DND-41 (cell line): ENCODE measurements around the gene ROCK2.

Experiments used
- ATAC-seq: fragments of 200-7000 bp; cut with Tn5 transposase; 3 replicates; pipeline ENCODE4 v1.9.1; 2021; ENCODE audit warnings: low read depth; ENCODE audit not compliant: insufficient read depth
- DNase-seq: peaks from one replicate; pipeline ENCODE4 v3.0.0-alpha.2; 2020
- H2AFZ ChIP-seq: 2 replicates; pipeline ENCODE4 v1.6.0; 2012; ENCODE audit warnings: low read depth, low read length
- H3K27ac ChIP-seq: 2 replicates; pipeline ENCODE4 v1.5.1; 2012; ENCODE audit warnings: low read length, inconsistent platforms
- H3K27me3 ChIP-seq: fragments of 200-600 bp; sonication (generic); 2 replicates; pipeline ENCODE4 v1.6.0; 2012; ENCODE audit warnings: low read length, mild to moderate bottlenecking, inconsistent platforms; ENCODE audit not compliant: insufficient read depth, poor library complexity
- H3K36me3 ChIP-seq: 2 replicates; pipeline ENCODE4 v1.5.1; 2012; ENCODE audit warnings: low read length, inconsistent platforms; ENCODE audit not compliant: insufficient read depth
- H3K4me1 ChIP-seq: 2 replicates; pipeline ENCODE4 v1.5.1; 2012; ENCODE audit warnings: mild to moderate bottlenecking, low read length; ENCODE audit not compliant: insufficient read depth
- H3K4me2 ChIP-seq: 2 replicates; pipeline ENCODE4 v1.6.0; 2012; ENCODE audit warnings: mild to moderate bottlenecking, moderate library complexity, low read length, inconsistent platforms; ENCODE audit not compliant: insufficient read depth
- H3K4me3 ChIP-seq, 2 experiments: fragments of 200-600 bp in 1 of 2; shearing (Covaris generic) in 1 of 2; 2 replicates each; pipeline ENCODE4 v1.5.1; 2012 to 2016; ENCODE audit warnings: inconsistent platforms in 2 of 2, low read length in 2 of 2, mild to moderate bottlenecking in 2 of 2, low read depth in 1 of 2, moderate library complexity in 1 of 2
- H3K79me2 ChIP-seq: 2 replicates; pipeline ENCODE4 v1.6.0; 2012; ENCODE audit warnings: low read length, inconsistent platforms; ENCODE audit not compliant: insufficient read depth
- H3K9ac ChIP-seq: 2 replicates; pipeline ENCODE4 v1.6.0; 2012; ENCODE audit warnings: low read depth, mild to moderate bottlenecking, inconsistent platforms, low read length, moderate library complexity
- H3K9me3 ChIP-seq: 2 replicates; pipeline ENCODE4 v1.5.1; 2012; ENCODE audit warnings: low read length, moderate library complexity, mild to moderate bottlenecking, inconsistent platforms; ENCODE audit not compliant: insufficient read depth, severe bottlenecking
- H4K20me1 ChIP-seq: 2 replicates; pipeline ENCODE4 v1.6.0; 2012; ENCODE audit warnings: low read length; ENCODE audit not compliant: insufficient read depth
- EZH2 ChIP-seq: IDR thresholded peaks from 3 replicates; pipeline ENCODE4 v1.6.1; 2012; ENCODE audit warnings: borderline replicate concordance, low read depth, mild to moderate bottlenecking, moderate library complexity, low read length, inconsistent platforms; ENCODE audit not compliant: severe bottlenecking
- TF ChIP-seq, protein P1 (sequence below): IDR thresholded peaks from 2 replicates; pipeline ENCODE4 v1.5.1; 2012; ENCODE audit warnings: borderline replicate concordance, low read length, moderate library complexity, mild to moderate bottlenecking; ENCODE audit not compliant: poor library complexity, severe bottlenecking; ENCODE audit errors: extremely low read depth

The ROCK2 gene

DNA sequence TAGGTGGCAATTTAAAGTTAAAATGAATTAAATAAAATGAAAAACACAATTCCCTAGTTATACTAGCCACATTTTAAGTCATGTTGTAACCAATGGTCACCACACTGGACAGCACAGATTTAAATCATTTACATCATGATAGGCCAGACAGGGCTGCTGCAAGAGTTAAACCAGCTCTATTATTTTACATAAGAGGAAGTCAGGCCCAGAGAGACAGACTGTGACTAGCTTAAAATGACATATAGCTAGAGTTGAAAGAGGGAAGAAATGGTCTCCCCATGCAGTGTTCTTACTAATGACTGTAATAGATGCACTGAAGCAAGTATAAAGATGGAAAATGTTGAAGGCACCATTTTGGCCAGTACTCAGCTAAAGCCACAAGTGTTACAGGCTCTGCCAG lies 119.5 kb downstream of the ROCK2 start:
- no peak for TF ChIP-seq EZH2
- TF ChIP-seq, protein P1, sequence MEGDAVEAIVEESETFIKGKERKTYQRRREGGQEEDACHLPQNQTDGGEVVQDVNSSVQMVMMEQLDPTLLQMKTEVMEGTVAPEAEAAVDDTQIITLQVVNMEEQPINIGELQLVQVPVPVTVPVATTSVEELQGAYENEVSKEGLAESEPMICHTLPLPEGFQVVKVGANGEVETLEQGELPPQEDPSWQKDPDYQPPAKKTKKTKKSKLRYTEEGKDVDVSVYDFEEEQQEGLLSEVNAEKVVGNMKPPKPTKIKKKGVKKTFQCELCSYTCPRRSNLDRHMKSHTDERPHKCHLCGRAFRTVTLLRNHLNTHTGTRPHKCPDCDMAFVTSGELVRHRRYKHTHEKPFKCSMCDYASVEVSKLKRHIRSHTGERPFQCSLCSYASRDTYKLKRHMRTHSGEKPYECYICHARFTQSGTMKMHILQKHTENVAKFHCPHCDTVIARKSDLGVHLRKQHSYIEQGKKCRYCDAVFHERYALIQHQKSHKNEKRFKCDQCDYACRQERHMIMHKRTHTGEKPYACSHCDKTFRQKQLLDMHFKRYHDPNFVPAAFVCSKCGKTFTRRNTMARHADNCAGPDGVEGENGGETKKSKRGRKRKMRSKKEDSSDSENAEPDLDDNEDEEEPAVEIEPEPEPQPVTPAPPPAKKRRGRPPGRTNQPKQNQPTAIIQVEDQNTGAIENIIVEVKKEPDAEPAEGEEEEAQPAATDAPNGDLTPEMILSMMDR: no peak
- no peaks in the 10 kb centered on the region for H3K79me2 ChIP-seq
- H3K36me3 ChIP-seq: peaks cover 36% of the 10 kb centered on the region
- no peak overlapping the region for H3K9ac ChIP-seq
- H3K9me3 ChIP-seq: no peaks in the 10 kb centered on the region
- H2AFZ ChIP-seq: no peak overlapping the region
- no peaks in the 10 kb centered on the region for H3K4me1 ChIP-seq
- no peak overlapping the region for H3K4me3 ChIP-seq
- no peak overlapping the region for H3K27ac ChIP-seq
- DNase-seq (no peak), ATAC-seq (no peak)
- H4K20me1 ChIP-seq: no peaks in the 10 kb centered on the region
- no peaks in the 10 kb centered on the region for H3K27me3 ChIP-seq
- H3K4me2 ChIP-seq: no peak overlapping the region

DNA sequence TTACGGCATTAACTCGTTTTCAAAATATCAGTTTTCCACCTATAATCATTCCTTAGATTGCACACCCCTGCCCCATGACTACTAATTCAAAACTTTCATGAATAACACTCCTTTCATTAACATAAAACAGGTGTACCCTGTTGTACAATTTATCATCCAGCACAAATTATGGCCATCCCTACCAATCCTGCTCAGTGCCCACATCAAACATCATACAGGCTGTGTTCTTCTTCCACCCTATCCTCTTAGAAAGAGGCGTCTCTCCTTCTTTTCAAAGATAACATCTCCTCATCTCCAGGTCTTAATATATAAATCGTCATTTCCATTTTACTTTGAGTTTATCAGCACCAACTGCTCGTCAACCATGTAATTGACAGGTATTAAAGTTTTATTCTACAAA lies 121.6 kb downstream of the ROCK2 start:
- ATAC-seq (no peak), DNase-seq (no peak)
- no peaks in the 10 kb centered on the region for H3K79me2 ChIP-seq
- no peaks in the 10 kb centered on the region for H3K9me3 ChIP-seq
- H3K4me3 ChIP-seq: no peak overlapping the region
- no peak overlapping the region for H3K4me2 ChIP-seq
- H3K36me3 ChIP-seq: peaks cover 44% of the 10 kb centered on the region
- no peaks in the 10 kb centered on the region for H3K4me1 ChIP-seq
- TF ChIP-seq, protein P1: no peak
- TF ChIP-seq EZH2: no peak
- H3K27ac ChIP-seq: no peak overlapping the region
- no peaks in the 10 kb centered on the region for H4K20me1 ChIP-seq
- no peak overlapping the region for H2AFZ ChIP-seq
- H3K27me3 ChIP-seq: no peaks in the 10 kb centered on the region
- no peak overlapping the region for H3K9ac ChIP-seq

DNA sequence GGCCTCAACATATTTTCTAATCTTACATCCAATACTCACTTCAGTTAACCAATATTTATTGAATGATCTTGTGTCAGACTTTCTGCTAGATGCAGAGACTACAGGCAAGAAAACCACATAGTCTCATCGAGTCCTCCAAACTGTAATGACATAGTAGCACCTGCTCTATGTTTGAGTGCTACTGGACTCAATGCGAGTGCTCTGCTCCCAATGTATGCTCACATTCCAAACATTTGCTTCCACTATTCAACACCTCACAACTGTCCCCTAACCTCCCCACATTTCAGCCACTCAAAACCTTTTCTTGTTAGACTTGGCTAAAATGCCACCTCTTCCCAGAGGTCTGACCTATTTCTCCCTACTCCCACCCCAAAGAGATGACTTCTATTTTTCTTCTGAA lies 124.0 kb downstream of the ROCK2 start:
- H3K27ac ChIP-seq: no peak overlapping the region
- H4K20me1 ChIP-seq: no peaks in the 10 kb centered on the region
- TF ChIP-seq, protein P1: no peak
- TF ChIP-seq EZH2: no peak
- H3K9me3 ChIP-seq: no peaks in the 10 kb centered on the region
- no peak for ATAC-seq
- H3K27me3 ChIP-seq: no peaks in the 10 kb centered on the region
- H3K36me3 ChIP-seq: peaks cover 47% of the 10 kb centered on the region
- DNase-seq: no peak
- no peak overlapping the region for H3K4me2 ChIP-seq
- H2AFZ ChIP-seq: no peak overlapping the region
- H3K79me2 ChIP-seq: no peaks in the 10 kb centered on the region
- no peak overlapping the region for H3K4me3 ChIP-seq
- H3K9ac ChIP-seq: no peak overlapping the region
- no peaks in the 10 kb centered on the region for H3K4me1 ChIP-seq

DNA sequence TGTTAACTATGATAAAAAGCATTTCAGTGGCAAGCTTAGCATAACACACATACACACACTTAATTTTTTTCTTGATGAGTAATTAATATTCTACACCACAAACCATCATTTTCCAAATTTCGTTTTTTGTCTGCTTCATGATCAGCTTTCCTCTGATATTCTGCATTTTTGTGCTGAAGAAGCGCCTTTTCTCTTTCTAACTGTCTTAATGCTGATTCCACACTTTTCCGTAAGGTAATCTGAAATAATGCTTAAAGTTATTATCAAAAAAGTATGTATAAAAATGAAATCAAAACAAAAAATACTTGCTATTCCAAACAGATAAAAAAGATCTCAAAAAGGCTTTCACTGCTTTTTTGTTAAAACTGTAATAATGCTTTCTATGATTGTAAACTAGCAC lies 129.0 kb downstream of the ROCK2 start:
- TF ChIP-seq, protein P1: no peak
- no peak for TF ChIP-seq EZH2
- no peak for ATAC-seq

More for the DNA sequence above, 129.0 kb downstream of the ROCK2 start:
- H2AFZ ChIP-seq: no peak overlapping the region
- no peaks in the 10 kb centered on the region for H3K4me1 ChIP-seq
- H3K27ac ChIP-seq: no peak overlapping the region
- H4K20me1 ChIP-seq: no peaks in the 10 kb centered on the region
- no peak overlapping the region for H3K4me3 ChIP-seq
- H3K9ac ChIP-seq: no peak overlapping the region
- no peaks in the 10 kb centered on the region for H3K27me3 ChIP-seq
- no peak overlapping the region for H3K4me2 ChIP-seq
- H3K79me2 ChIP-seq: no peaks in the 10 kb centered on the region
- peaks cover 66% of the 10 kb centered on the region for H3K36me3 ChIP-seq
- DNase-seq: no peak
- H3K9me3 ChIP-seq: no peaks in the 10 kb centered on the region
